Bronchial epithelial cell (primary cell): ENCODE measurements around the gene ANKRD31. TPM values are rescaled to one million over a fixed set of nuclear protein-coding genes. Genes with fewer than 3 reads are reported as not detected.
A peak's percentile ranks its signal among the peaks of the same experiment; 100 is the strongest.
"Not testable (repeated sequence)": the region's sequence is repeated elsewhere in the genome, so short reads cannot be mapped to it uniquely, and the experiment has no call there.

ENCODE experiments used
- DNase-seq: peaks from one replicate; pipeline ENCODE4 v3.0.0-alpha.2; 2010; ENCODE audit warnings: low read depth
- FAIRE-seq: peaks from 2 replicates; lab custom pipeline; 2011; peaks lifted over from hg19 to GRCh38; lab: Jason Lieb, UNC
- H3K27me3 ChIP-seq: 2 replicates; pipeline ENCODE4 v1.5.1; 2011; ENCODE audit warnings: low read length; ENCODE audit not compliant: control insufficient read depth, insufficient read depth
- H3K36me3 ChIP-seq: 2 replicates; pipeline ENCODE4 v1.5.1; 2011; ENCODE audit warnings: low read length; ENCODE audit not compliant: control insufficient read depth, insufficient read depth
- H3K4me3 ChIP-seq: 2 replicates; pipeline ENCODE4 v1.5.1; 2011; ENCODE audit warnings: mild to moderate bottlenecking, low read depth, low read length, control low read depth
- total RNA-seq: library from RNA; depleted of rRNA; stranded (reverse); fragments of >200 nt; gene quantifications from 2 replicates; pipeline ENCODE4 v1.2.1, GENCODE V29; 2014
- TF ChIP-seq, protein P1 (sequence below): IDR thresholded peaks from 2 replicates; pipeline ENCODE4 v1.5.1; 2011; ENCODE audit warnings: mild to moderate bottlenecking, moderate library complexity, low read length, control low read depth, inconsistent platforms; ENCODE audit not compliant: insufficient read depth, severe bottlenecking

The ANKRD31 gene
- total RNA-seq, 1 donor from 2014 or later = 0.26 TPM

DNA sequence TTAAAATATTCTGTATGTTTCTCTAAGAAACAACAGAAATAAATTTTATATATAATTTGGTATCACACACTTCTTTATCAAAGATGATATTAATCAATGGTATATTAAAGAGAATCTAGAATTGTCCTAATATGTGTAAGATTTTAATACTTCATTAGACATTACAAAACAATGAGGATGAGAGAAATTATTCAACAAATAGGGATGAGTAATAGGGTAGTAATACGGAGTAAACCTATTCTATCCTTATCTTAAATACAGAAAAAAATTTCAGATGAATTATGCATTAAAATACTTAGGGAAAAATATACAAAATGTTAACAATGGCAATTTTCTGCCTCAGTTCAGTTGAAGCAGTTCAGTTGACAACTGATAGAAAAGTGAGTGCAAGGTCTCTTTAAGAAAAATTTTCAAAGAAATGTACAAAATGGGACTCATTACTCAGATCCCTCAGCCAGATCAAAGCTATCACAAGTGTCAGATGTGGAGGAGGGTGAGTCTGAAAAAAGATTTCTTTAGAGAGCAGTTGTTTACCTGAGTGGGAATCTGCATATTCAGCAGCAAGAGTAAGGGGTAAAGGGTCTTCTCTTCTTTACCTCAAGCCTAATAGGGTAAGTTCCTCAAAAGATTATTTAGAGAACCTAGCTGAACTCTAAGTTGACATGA, 127.6 kb downstream of the ANKRD31 start:
- H3K27me3 ChIP-seq = no peaks in the 10 kb centered on the region
- peak; percentile 70 for DNase-seq
- no peak overlapping the region for H3K4me3 ChIP-seq
- no peaks in the 10 kb centered on the region for H3K36me3 ChIP-seq
- FAIRE-seq = no peak
- TF ChIP-seq, protein P1, sequence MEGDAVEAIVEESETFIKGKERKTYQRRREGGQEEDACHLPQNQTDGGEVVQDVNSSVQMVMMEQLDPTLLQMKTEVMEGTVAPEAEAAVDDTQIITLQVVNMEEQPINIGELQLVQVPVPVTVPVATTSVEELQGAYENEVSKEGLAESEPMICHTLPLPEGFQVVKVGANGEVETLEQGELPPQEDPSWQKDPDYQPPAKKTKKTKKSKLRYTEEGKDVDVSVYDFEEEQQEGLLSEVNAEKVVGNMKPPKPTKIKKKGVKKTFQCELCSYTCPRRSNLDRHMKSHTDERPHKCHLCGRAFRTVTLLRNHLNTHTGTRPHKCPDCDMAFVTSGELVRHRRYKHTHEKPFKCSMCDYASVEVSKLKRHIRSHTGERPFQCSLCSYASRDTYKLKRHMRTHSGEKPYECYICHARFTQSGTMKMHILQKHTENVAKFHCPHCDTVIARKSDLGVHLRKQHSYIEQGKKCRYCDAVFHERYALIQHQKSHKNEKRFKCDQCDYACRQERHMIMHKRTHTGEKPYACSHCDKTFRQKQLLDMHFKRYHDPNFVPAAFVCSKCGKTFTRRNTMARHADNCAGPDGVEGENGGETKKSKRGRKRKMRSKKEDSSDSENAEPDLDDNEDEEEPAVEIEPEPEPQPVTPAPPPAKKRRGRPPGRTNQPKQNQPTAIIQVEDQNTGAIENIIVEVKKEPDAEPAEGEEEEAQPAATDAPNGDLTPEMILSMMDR = no peak

DNA sequence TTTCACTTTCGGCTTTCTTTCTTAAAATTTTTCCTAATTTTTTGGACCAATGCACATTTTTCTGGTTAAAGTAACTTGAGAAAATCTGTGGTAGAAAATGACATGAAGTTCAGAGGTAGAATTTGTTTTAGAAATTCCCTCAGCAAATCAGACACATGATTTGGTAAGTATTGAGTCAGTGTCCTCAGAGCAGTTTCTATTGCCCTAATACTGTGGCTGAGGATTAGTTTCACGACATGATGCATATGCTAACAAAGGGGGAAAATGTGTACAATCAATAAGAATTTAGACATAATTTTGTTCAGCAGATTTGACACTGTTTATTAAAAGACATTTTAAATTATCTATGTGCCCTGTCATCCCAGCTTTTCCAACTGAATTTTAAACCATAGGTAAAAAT, 128.2 kb downstream of the ANKRD31 start:
- FAIRE-seq (no peak), DNase-seq (peak; percentile 43)
- Histone ChIP-seq H3K27me3 (no peaks in the 10 kb centered on the region), H3K4me3 (no peak overlapping the region), H3K36me3 (no peaks in the 10 kb centered on the region)
- TF ChIP-seq, protein P1 = no peak

DNA sequence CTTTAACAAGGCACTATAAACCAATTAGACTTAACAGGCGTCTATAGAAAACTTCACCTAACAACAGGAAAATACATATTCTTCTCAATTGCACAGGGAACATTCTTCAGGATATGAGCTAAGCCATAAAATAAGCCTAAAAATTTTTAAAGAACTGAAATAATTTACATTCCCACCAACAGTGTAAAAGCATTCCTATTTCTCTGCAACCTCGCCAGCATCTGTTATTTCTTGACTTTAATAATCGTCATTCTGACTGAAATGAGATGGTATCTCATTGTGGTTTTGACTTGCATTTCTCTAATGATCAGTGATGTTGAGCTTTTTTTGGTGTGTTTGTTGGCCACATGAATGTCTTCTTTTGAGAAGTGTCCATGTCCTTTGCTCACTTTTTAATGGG, 140.7 kb downstream of the ANKRD31 start:
- not testable (repeated sequence) for H3K36me3 ChIP-seq, H3K4me3 ChIP-seq

DNA sequence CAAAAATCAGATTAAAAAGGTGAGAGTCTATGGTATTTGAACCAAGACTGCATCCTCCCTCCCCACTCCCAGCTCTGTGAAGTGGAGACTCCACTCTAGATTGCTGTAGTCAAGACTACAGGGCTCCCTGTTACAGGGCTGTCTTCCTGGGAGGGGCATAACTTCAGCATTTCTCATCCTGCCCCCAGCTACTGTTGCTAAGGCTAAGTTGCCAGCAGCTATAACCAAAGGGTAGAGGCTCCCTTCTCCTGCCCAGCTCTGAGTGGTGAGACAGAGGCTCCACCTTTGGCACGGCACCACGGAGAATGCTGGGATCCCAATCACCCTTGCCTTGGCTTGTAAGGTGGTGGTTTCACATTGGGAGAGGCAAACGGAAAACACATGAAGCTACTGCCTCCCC, 145.1 kb downstream of the ANKRD31 start:
- no peaks in the 10 kb centered on the region for H3K36me3 ChIP-seq
- H3K27me3 ChIP-seq = no peaks in the 10 kb centered on the region
- TF ChIP-seq, protein P1 = no peak
- no peak overlapping the region for H3K4me3 ChIP-seq
- DNase-seq (peak; percentile 92), FAIRE-seq (no peak)

More for the DNA sequence above, 140.7 kb downstream of the ANKRD31 start:
- not testable (repeated sequence) for DNase-seq, H3K27me3 ChIP-seq, FAIRE-seq

DNA sequence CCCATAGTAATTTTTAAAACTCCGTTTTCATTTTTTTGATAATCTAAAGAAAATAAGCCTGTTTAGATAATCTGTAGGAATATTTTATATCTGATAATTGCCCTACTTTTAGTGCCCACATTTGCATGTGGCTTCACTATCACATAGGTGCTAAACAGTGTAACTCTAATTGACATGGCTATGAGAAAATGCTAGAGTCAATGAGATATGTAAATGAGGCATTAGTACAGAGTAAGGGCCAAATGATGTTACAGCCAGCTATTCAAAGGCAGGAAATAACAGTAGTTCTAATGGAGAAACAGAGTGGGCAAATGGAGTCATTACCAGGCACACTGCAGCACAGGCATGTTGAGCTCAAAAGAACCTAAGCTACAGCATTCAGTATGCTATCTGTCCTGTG, 147.0 kb downstream of the ANKRD31 start:
- TF ChIP-seq, protein P1 = no peak
- Histone ChIP-seq H3K27me3 (no peaks in the 10 kb centered on the region), H3K4me3 (no peak overlapping the region), H3K36me3 (no peaks in the 10 kb centered on the region)
- DNase-seq = no peak
- no peak for FAIRE-seq

DNA sequence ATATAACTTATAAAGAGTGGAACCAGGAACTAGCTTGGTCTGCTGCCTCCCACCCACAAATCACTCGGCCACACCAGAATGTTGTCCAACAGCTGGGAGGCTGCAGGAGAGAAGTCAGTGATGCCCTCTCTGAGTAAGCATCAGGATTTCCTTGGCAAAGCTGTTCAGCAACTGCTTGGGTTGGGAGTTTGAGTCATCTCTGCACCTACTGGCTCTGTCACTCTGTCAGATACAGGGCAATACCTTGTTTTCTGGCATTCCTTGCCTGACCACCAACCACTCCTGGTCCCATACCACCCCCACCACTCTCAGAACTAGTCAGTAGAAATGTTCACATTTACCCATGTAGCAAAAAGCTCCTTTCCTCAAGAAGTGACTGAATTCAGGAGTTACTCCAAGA, 147.5 kb downstream of the ANKRD31 start:
- TF ChIP-seq, protein P1 = no peak
- Histone ChIP-seq H3K36me3 (no peaks in the 10 kb centered on the region), H3K27me3 (no peaks in the 10 kb centered on the region), H3K4me3 (no peak overlapping the region)
- DNase-seq (peak; percentile 86), FAIRE-seq (peak; percentile 55)
